OCI-LY7 (cell line): ENCODE measurements around the gene ERVFRD-1. TPM values are rescaled to one million over a fixed set of nuclear protein-coding genes. Genes with fewer than 3 reads are reported as not detected.

ENCODE experiments used
- Bru-seq: library from RNA; stranded (reverse); fragments of 400-500 nt; gene quantifications from one replicate; lab custom pipeline; 2021; lab: Mats Ljungman, UMichigan
- BruChase-seq, 2 experiments: library from RNA; stranded (reverse); fragments of 400-500 nt; gene quantifications; one replicate each; lab custom pipeline; 2021; lab: Mats Ljungman, UMichigan
- BruUV-seq: library from RNA; stranded (reverse); fragments of 400-500 nt; replicated peaks from 2 replicates; lab custom pipeline; 2021; lab: Mats Ljungman, UMichigan
- CTCF ChIA-PET: fragments of 300-600 bp; sonication (Branson Sonifier 250); formaldehyde crosslinking; loops from one replicate; lab custom pipeline; 2022; ENCODE audit warnings: antibody characterized with exemption; ENCODE audit not compliant: unreplicated experiment; lab: Charles Lee
- POLR2A ChIA-PET: fragments of 300-600 bp; sonication (Branson Sonifier 250); formaldehyde crosslinking; loops from one replicate; lab custom pipeline; 2022; ENCODE audit warnings: antibody characterized with exemption; lab: Charles Lee
- DNase-seq: peaks from one replicate; pipeline ENCODE4 v3.0.0-alpha.2; 2015; ENCODE audit warnings: low spot score
- H2AFZ ChIP-seq: fragments of 200-600 bp; sonication (generic), shearing (Covaris generic); 2 replicates; pipeline ENCODE4 v1.6.1; 2014; ENCODE audit warnings: mild to moderate bottlenecking, antibody characterized with exemption, low read length, moderate library complexity
- H3K27ac ChIP-seq: fragments of 200-600 bp; sonication (generic); 2 replicates; pipeline ENCODE4 v1.5.1; 2014; ENCODE audit warnings: mixed run types, low read depth, mild to moderate bottlenecking, moderate library complexity, low read length, inconsistent platforms; ENCODE audit not compliant: poor library complexity, severe bottlenecking
- H3K36me3 ChIP-seq: fragments of 200-600 bp; sonication (generic); 2 replicates; pipeline ENCODE4 v1.6.1; 2014; ENCODE audit warnings: mild to moderate bottlenecking, antibody characterized with exemption, low read length, moderate library complexity, mixed read lengths; ENCODE audit not compliant: insufficient read depth
- H3K4me1 ChIP-seq: fragments of 200-600 bp; sonication (generic); 2 replicates; pipeline ENCODE4 v1.5.1; 2014; ENCODE audit warnings: mild to moderate bottlenecking, low read length; ENCODE audit not compliant: insufficient read depth, poor library complexity, severe bottlenecking
- H3K4me2 ChIP-seq: fragments of 200-600 bp; sonication (generic); 2 replicates; pipeline ENCODE4 v1.6.1; 2014; ENCODE audit warnings: mild to moderate bottlenecking, low read length
- H3K4me3 ChIP-seq: fragments of 200-600 bp; sonication (generic); 2 replicates; pipeline ENCODE4 v1.5.1; 2014; ENCODE audit warnings: mild to moderate bottlenecking, low read depth, low read length; ENCODE audit not compliant: poor library complexity, severe bottlenecking
- H3K79me2 ChIP-seq: fragments of 200-600 bp; sonication (generic); 2 replicates; pipeline ENCODE4 v1.6.1; 2016; ENCODE audit warnings: low read depth, mild to moderate bottlenecking, low read length, moderate library complexity, mixed read lengths; ENCODE audit not compliant: insufficient read depth
- H3K9me2 ChIP-seq: fragments of 200-600 bp; sonication (generic); 2 replicates; pipeline ENCODE4 v1.6.1; 2016; ENCODE audit warnings: mild to moderate bottlenecking, low read length, mixed read lengths; ENCODE audit not compliant: insufficient read depth
- H3K9me3 ChIP-seq: fragments of 200-600 bp; sonication (generic); 2 replicates; pipeline ENCODE4 v1.6.1; 2014; ENCODE audit warnings: mild to moderate bottlenecking, mixed run types, low read length, mixed read lengths
- H4K20me1 ChIP-seq: fragments of 200-600 bp; sonication (generic); 2 replicates; pipeline ENCODE4 v1.6.1; 2014; ENCODE audit warnings: mild to moderate bottlenecking, antibody characterized with exemption, low read length, moderate library complexity, mixed read lengths; ENCODE audit not compliant: insufficient read depth
- EZH2phosphoT487 ChIP-seq: fragments of 200-600 bp; sonication (generic); IDR thresholded peaks from 2 replicates; pipeline ENCODE4 v1.6.1; 2018; ENCODE audit warnings: low read depth, borderline replicate concordance, mild to moderate bottlenecking, mixed run types, antibody characterized with exemption, low read length, moderate library complexity, mixed read lengths
- intact Hi-C: fragments of 100-400 bp; cut with micrococcal nuclease; formaldehyde crosslinking; loops from one replicate; pipeline ENCODE4 v1.10.0; 2022; ENCODE audit not compliant: unreplicated experiment
- long read RNA-seq: library from polyadenylated mRNA; stranded (forward); transcript quantifications from one replicate; pipeline ENCODE4 v2.0.0, GENCODE V29; 2022
- total RNA-seq, 2 experiments: library from RNA; depleted of rRNA in 1 of 2; stranded (reverse); fragments of >200 nt in 1 of 2; shearing (Covaris generic) in 1 of 2; gene quantifications; 2 replicates each; pipeline ENCODE4 v1.2.3, GENCODE V29; 2014 to 2022
- TF ChIP-seq, protein P1 (sequence below): fragments of 200-600 bp; sonication (generic); conservative IDR thresholded peaks from 2 replicates; pipeline ENCODE4 v1.5.1; 2014; ENCODE audit warnings: mild to moderate bottlenecking, antibody characterized with exemption, low read length, moderate library complexity, mixed read lengths

The ERVFRD-1 gene, protein sequence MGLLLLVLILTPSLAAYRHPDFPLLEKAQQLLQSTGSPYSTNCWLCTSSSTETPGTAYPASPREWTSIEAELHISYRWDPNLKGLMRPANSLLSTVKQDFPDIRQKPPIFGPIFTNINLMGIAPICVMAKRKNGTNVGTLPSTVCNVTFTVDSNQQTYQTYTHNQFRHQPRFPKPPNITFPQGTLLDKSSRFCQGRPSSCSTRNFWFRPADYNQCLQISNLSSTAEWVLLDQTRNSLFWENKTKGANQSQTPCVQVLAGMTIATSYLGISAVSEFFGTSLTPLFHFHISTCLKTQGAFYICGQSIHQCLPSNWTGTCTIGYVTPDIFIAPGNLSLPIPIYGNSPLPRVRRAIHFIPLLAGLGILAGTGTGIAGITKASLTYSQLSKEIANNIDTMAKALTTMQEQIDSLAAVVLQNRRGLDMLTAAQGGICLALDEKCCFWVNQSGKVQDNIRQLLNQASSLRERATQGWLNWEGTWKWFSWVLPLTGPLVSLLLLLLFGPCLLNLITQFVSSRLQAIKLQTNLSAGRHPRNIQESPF
- total RNA-seq (2014; rRNA removed; shearing (Covaris generic)) = not detected in 2 replicates
- not detected in 2 replicates for total RNA-seq (2022)
- not detected for Bru-seq, nascent RNA
- BruChase-seq, experiment 1, labeled RNA remaining after a 6-hour chase = not detected
- BruChase-seq, experiment 2, labeled RNA remaining after a 2-hour chase = not detected
- long read RNA-seq = 0 reads

DNA sequence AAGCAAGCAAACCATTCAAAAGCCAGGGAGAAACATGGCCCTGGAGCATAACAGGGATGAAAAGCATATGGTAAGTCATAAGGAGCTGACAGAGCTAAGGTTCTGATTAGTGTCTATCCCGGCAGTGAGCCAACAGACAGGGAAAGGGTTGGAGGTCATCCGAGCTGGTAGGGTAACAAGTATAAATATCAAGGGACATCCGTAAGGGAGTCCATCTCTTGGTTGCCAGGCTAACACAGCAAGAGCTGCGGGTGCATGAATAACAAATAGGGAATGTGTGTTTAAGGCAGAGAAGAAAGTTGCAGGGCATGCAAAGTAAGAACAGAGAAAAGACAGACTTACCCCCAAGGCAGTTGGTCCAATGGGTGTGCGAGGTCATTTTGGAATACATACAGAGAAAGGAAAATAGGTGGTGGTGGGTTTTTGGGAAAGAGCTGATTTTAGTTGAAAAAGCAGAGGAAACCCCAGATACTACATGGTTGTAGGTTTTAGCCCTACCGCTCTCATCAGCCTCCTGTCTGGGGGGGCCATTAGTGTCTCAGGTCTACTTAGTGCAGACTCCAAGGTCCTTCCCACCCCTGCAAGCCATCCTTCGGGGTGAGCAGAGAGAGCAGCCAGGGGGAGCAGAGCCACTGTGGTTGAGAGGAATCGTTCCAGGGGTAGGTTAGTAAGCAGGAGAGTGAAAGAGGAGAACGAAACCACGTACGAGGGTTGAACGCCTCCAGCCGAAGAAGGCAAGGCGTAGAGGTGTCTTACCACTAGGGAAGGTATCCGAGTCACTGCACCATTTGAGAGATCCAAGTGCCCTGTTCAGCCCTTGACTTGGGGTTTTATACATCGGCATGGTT lies at the start of gene ERVFRD-1:
ERVFRD-1 (minus strand) TSS at position 805 of the 848 bp plus-strand sequence. CDS start 6,415 bp downstream, outside the sequence.
- Histone ChIP-seq H3K4me2 (no peak within 1 kb of the TSS), H3K4me1 (no peaks in the 10 kb centered on the region), H3K79me2 (peaks cover 24% of the 10 kb centered on the region), H2AFZ (no peak within 1 kb of the TSS), H3K9me2 (no peaks in the 10 kb centered on the region), H3K27ac (no peak within 1 kb of the TSS), H3K9me3 (no peaks in the 10 kb centered on the region), H3K36me3 (peaks cover 9% of the 10 kb centered on the region; the same call in 1 of the 2 replicates), H3K4me3 (no peak within 1 kb of the TSS), H4K20me1 (peaks cover 10% of the 10 kb centered on the region; the same call in 1 of the 2 replicates)
- no TSS peak for BruUV-seq
- CTCF ChIA-PET = no interaction called here
- no peak for TF ChIP-seq EZH2phosphoT487
- TF ChIP-seq, protein P1, sequence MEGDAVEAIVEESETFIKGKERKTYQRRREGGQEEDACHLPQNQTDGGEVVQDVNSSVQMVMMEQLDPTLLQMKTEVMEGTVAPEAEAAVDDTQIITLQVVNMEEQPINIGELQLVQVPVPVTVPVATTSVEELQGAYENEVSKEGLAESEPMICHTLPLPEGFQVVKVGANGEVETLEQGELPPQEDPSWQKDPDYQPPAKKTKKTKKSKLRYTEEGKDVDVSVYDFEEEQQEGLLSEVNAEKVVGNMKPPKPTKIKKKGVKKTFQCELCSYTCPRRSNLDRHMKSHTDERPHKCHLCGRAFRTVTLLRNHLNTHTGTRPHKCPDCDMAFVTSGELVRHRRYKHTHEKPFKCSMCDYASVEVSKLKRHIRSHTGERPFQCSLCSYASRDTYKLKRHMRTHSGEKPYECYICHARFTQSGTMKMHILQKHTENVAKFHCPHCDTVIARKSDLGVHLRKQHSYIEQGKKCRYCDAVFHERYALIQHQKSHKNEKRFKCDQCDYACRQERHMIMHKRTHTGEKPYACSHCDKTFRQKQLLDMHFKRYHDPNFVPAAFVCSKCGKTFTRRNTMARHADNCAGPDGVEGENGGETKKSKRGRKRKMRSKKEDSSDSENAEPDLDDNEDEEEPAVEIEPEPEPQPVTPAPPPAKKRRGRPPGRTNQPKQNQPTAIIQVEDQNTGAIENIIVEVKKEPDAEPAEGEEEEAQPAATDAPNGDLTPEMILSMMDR = no peak
- DNase-seq = no peak
- intact Hi-C loops = no loop called here
- POLR2A ChIA-PET = interaction anchor here (0.6 kb wide), 1 partner anchor 399 kb away, joined by 3 read pairs; no protein-coding TSS in a partner anchor

DNA sequence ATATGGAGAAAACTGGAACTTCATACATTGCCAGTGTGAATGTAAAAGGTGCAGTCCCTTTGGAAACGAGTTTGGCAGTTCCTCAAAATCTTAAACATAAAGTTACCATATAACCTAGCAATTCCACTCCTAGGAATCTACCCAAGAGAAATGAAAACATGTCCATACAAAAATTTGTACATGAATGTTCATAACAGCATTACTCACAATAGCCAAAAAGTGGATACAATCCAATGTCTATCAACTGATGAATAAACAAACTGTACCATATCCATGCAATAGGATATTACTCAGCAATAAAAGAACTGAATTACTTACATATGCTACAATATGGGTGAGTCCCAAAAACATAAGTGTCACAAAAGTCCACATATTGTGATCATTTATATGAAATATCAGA lies 48.7 kb upstream of the ERVFRD-1 start:
- no peaks in the 10 kb centered on the region for H4K20me1 ChIP-seq
- ChIA-PET POLR2A (no interaction called here), CTCF (no interaction called here)
- H3K4me1 ChIP-seq = no peaks in the 10 kb centered on the region
- no peak overlapping the region for H3K4me2 ChIP-seq
- no peak overlapping the region for H3K4me3 ChIP-seq
- no peaks in the 10 kb centered on the region for H3K9me2 ChIP-seq
- DNase-seq = no peak
- H2AFZ ChIP-seq = no peak overlapping the region
- intact Hi-C loops = no loop called here
- H3K9me3 ChIP-seq = no peaks in the 10 kb centered on the region
- no peaks in the 10 kb centered on the region for H3K79me2 ChIP-seq
- no peaks in the 10 kb centered on the region for H3K36me3 ChIP-seq
- H3K27ac ChIP-seq = no peak overlapping the region
- TF ChIP-seq, protein P1 = no peak
- no peak for TF ChIP-seq EZH2phosphoT487
- BruUV-seq = no TSS peak
